Small intestine (tissue), 7 donors: ENCODE results near the gene GPR18. TPM values are rescaled to one million over a fixed set of nuclear protein-coding genes. Genes with fewer than 3 reads are reported as not detected.

ENCODE experiments used
- DNase-seq, 2 donors: peaks; one replicate each; pipeline versions ENCODE4 v3.0.0 to v3.0.0-alpha.2; 2013
- FAIRE-seq: peaks from 2 replicates; lab custom pipeline; 2012; peaks lifted over from hg19 to GRCh38; lab: Jason Lieb, UNC
- H3K27ac ChIP-seq, 3 donors: one replicate each; pipeline ENCODE4 v1.5.1; 2013; ENCODE audit warnings: low read length in 2 of 3, mild to moderate bottlenecking in 2 of 3, control low read depth in 1 of 3, inconsistent platforms in 1 of 3, low read depth in 1 of 3, moderate library complexity in 1 of 3
- H3K27me3 ChIP-seq, 3 donors: one replicate each; pipeline ENCODE4 v1.6.1; 2013; ENCODE audit warnings: low read length in 3 of 3, inconsistent platforms in 1 of 3; ENCODE audit not compliant: control insufficient read depth in 3 of 3, insufficient read depth in 3 of 3
- H3K36me3 ChIP-seq, 3 donors: one replicate each; pipeline ENCODE4 v1.6.1; 2013; ENCODE audit warnings: low read length in 3 of 3, inconsistent platforms in 1 of 3, low read depth in 1 of 3, mild to moderate bottlenecking in 1 of 3, moderate library complexity in 1 of 3; ENCODE audit not compliant: control insufficient read depth in 3 of 3, insufficient read depth in 2 of 3
- H3K4me1 ChIP-seq, 3 donors: one replicate each; pipeline ENCODE4 v1.6.1; 2013; ENCODE audit warnings: low read length in 2 of 3, inconsistent platforms in 1 of 3, low read depth in 1 of 3, mild to moderate bottlenecking in 1 of 3, moderate library complexity in 1 of 3; ENCODE audit not compliant: control insufficient read depth in 3 of 3, insufficient read depth in 2 of 3
- H3K4me3 ChIP-seq, 3 donors: one replicate each; pipeline ENCODE4 v1.5.1; 2013; ENCODE audit warnings: low read length in 3 of 3, control low read depth in 1 of 3, inconsistent platforms in 1 of 3, low read depth in 1 of 3, mild to moderate bottlenecking in 1 of 3, moderate library complexity in 1 of 3
- H3K9me3 ChIP-seq, 2 donors: one replicate each; pipeline ENCODE4 v1.6.1; 2013; ENCODE audit warnings: low read depth in 1 of 2, low read length in 1 of 2; ENCODE audit not compliant: control insufficient read depth in 2 of 2, insufficient read depth in 1 of 2
- WGBS, 3 donors: extraction: QIAGEN DNeasy Blood & Tissue Kit; methylation state at CpG; one replicate each; pipeline ENCODE4 v1.1.7; 2013; 5-methylcytosine and 5-hydroxymethylcytosine counted together
- polyA plus RNA-seq, 4 donors: library from polyadenylated mRNA; stranded (reverse) in 3 of 4; unstranded in 1 of 4; fragments of 200-250 nt in 3 of 4; fragments of 120-200 nt in 1 of 4; gene quantifications; one replicate each; pipeline versions ENCODE4 v1.2.1 to v1.2.3, GENCODE V29; 2013
- donor health status: healthy with polysubstance abuse.
- donor health status: control.
- donor health status: control.
- donor health status: Bipolar disorder and iron deficiency.
- donor health status: healthy.

Gene GPR18
- polyA plus RNA-seq, 4 donors, result 0.54 to 1.1 (median 0.66) TPM; not detected in 1

DNA sequence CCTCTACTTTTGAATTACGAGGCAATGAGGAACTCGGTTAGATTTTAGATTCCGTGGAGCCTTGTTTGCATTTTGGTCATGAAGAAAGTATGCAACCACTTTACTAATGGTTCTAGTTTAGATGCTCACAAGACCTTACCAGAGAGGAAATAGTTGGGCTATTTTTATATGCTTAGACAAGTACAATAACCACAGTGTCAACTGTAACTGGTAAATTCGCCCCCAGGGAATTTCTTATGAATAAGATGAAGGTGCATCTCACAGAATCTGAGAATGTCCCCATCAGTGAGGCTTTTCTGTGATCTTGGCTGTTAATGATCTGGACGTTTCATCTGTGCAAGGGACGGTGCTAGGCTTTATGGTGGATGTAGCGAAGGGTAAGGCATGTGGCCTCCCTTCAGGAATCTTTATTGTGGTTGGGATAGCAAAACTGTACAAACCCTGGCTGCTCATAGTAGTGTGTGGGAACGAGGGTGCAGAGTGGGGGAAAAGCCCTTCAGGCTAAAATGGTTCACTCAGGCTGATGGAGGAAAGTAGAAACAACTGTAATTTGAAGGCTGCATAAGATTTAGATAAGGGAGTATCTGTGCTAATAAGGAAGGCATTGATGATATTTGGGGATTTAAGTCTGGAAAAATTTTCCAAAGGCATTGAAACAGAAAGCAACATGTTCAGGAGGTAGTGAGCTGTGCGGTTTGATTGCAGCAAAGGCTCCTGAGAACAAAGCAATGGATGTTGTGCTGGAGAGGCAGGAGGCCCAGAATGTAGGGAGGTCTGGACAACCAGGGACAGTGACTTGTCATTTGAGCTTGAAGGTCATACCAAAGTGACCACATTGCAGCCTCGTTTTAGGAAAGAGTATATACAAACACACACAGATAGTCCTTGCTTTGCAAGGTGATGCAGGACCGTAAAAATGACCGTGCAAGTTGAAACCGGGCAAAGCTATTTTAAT, 29.2 kb downstream of the GPR18 start:
- 51 to 62% (median 56%) methylated on average over 13 of the region's 13 CpGs for WGBS, 3 donors
- peaks cover 0 to 15% (median 7%) of the 10 kb centered on the region in 3 donors for H3K4me1 ChIP-seq
- no peak overlapping the region for H3K4me3 ChIP-seq
- DNase-seq, result peak in 1 of 2 donors; percentile 18
- peak overlapping the region in 1 of 3 donors; percentile 30 for H3K27ac ChIP-seq
- H3K36me3 ChIP-seq, result peaks cover 0 to 10% (median 2%) of the 10 kb centered on the region in 3 donors
- no peaks in the 10 kb centered on the region for H3K27me3 ChIP-seq
- no peak for FAIRE-seq
- H3K9me3 ChIP-seq, result no peaks in the 10 kb centered on the region

DNA sequence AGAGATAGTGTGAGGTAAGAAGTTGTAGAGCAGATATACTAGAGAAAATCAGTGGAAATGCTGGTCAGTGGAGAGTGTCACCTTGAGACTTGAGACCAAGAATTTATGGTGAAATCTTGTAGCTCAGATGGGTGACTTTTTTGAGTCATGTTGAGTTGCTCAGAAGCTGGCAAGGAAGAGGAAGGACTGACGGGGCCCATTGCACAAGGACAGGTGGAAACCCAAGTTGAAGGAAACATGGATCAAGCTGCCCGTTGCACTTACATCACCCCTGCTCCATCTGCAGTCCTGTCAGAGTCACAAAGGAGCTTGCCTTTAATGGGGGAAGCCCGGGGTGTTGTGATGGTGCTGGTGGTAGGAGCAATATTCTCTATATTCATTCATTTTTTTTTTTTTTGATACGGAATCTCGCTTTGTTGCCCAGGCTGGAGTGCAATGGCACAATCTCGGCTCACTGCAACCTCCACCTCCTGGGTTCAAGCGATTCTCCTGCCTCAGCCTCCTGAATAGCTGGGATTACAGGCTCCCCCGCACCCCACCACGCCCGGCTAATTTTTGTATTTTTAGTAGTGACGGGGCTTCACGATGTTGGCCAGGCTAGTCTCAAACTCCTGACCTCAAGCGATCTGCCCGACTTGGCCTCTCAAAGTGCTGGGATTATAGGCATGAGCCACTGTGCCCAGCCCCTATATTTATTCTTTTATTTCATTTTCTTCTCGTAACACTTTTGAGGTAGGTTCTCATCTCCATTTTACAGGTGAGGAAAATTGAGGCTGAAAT, 30.1 kb downstream of the GPR18 start:
- no peak for FAIRE-seq
- no peak for DNase-seq
- WGBS, 3 donors, result 73 to 91% (median 88%) methylated on average over 14 to 15 of the region's 15 CpGs
- Histone ChIP-seq H3K4me3 (no peak overlapping the region), H3K9me3 (no peaks in the 10 kb centered on the region), H3K27ac (peak overlapping the region in 1 of 3 donors; percentile 32), H3K4me1 (peaks cover 0 to 15% (median 9%) of the 10 kb centered on the region in 3 donors), H3K27me3 (no peaks in the 10 kb centered on the region), H3K36me3 (peaks cover 0 to 7% (median 2%) of the 10 kb centered on the region in 3 donors)

DNA sequence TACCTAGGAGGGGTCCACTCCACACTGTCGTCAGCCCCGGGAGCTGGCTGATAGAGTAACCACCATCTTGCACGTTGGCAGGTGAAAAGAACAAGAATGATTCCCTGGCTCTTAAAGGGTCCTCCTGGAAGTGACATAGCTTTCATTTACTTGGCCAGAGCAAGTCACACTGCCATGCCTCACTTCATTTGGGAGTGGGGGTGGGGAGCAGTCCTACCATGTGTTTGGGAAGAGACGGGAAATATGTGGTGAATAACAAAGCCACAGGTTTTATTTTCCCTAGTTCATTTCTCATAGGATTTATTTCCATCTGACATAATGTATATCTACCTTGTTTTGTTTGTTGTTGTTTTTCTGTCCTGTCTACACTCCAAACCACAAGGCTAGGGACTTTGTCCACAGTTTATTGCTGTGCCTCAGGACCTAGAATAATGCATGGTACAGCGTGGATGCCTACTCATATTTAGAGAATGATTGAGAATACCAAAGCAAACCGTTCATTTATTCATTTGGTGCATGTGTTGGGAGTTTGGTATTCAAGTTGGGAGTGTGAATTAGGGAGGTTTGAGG, 30.8 kb downstream of the GPR18 start:
- no peaks in the 10 kb centered on the region for H3K9me3 ChIP-seq
- no peak for FAIRE-seq
- H3K36me3 ChIP-seq, result peaks cover 0 to 4% (median 2%) of the 10 kb centered on the region in 3 donors
- H3K4me1 ChIP-seq, result peaks cover 0 to 15% (median 9%) of the 10 kb centered on the region in 3 donors
- no peaks in the 10 kb centered on the region for H3K27me3 ChIP-seq
- DNase-seq, result no peak
- H3K27ac ChIP-seq, result peak overlapping the region in 1 of 3 donors; percentile 32
- no peak overlapping the region for H3K4me3 ChIP-seq
- WGBS, 3 donors, result 73 to 85% (median 77%) methylated on average over 6 of the region's 6 CpGs

DNA sequence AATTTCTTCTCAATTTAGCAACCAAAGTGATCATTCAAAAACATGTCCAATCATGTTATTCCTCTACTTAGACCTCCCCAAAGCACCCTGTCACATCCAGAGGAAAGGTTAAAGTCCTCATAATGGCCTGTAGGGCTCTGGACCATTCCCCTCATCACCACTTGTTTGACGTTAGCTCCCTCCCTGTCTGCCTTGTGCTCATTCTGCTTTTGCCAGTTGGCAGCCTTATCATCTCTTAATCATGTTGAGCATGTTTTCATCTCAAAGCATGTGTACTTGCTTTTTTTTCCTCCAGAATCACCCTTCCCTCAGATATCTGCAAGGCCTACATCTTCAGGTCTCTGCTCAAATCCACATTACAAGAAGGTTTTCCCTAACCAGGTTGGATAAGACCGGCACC, 31.7 kb downstream of the GPR18 start:
- Histone ChIP-seq H3K9me3 (no peaks in the 10 kb centered on the region), H3K27ac (no peak overlapping the region), H3K4me3 (no peak overlapping the region), H3K36me3 (peaks cover 0 to 4% (median 2%) of the 10 kb centered on the region in 3 donors), H3K27me3 (no peaks in the 10 kb centered on the region), H3K4me1 (peaks cover 0 to 15% (median 9%) of the 10 kb centered on the region in 3 donors)
- no peak for FAIRE-seq
- no peak for DNase-seq
- 72 to 79% (median 78%) methylated on average over 2 of the region's 2 CpGs for WGBS, 3 donors

DNA sequence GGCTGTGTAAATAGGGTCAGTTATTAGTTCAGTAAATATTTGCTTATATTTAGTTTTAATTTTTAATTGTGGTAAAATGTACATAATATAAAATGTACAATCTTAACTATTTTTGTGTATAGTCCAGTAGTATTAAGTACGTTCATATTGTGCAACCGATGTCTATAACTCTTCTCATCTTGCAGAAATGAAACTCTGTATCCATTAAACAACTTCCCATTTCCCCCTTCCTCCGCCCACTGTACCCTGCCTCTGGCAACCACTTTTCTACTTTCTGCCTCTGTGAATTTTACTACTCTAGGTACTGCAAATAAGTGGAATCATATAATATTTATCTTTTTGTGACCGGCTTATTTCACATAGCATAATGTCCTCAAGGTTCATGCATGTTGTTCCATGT, 33.1 kb downstream of the GPR18 start:
- FAIRE-seq (no peak), DNase-seq (no peak)
- H3K9me3 ChIP-seq, result no peaks in the 10 kb centered on the region
- H3K4me1 ChIP-seq, result peaks cover 0 to 15% (median 9%) of the 10 kb centered on the region in 3 donors
- 69 to 80% (median 72%) methylated on average over 4 of the region's 4 CpGs for WGBS, 3 donors
- no peaks in the 10 kb centered on the region for H3K27me3 ChIP-seq
- peaks cover 0 to 4% (median 2%) of the 10 kb centered on the region in 3 donors for H3K36me3 ChIP-seq
- no peak overlapping the region for H3K4me3 ChIP-seq
- H3K27ac ChIP-seq, result no peak overlapping the region

DNA sequence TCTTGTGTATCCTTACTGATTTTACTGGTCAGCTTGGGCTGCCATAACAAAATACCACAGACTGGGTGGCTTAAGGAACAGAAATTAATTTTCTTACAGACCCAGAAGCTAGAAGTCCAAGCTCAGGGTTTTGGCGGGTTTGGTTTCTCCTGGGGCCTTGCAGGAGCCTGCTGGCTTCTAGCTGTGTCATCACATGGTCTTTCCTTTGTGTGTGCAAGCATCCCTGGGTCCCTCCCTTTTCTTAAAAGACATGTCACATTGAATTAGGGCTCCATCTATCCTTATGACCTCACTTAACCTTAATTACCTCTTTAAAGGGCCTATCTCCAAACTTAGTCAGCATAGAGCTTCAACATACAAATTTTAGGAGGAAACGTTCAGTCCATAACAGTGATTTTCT, 34.2 kb downstream of the GPR18 start:
- peaks cover 0 to 4% (median 2%) of the 10 kb centered on the region in 3 donors for H3K36me3 ChIP-seq
- no peak for DNase-seq
- FAIRE-seq, result no peak
- WGBS, 3 donors, result 60 to 70% (median 66%) methylated on average over 2 of the region's 2 CpGs
- no peak overlapping the region for H3K4me3 ChIP-seq
- no peaks in the 10 kb centered on the region for H3K27me3 ChIP-seq
- H3K27ac ChIP-seq, result peak overlapping the region in 2 of 3 donors; percentile 32 to 40
- H3K9me3 ChIP-seq, result no peaks in the 10 kb centered on the region
- peaks cover 0 to 12% (median 9%) of the 10 kb centered on the region in 3 donors for H3K4me1 ChIP-seq

DNA sequence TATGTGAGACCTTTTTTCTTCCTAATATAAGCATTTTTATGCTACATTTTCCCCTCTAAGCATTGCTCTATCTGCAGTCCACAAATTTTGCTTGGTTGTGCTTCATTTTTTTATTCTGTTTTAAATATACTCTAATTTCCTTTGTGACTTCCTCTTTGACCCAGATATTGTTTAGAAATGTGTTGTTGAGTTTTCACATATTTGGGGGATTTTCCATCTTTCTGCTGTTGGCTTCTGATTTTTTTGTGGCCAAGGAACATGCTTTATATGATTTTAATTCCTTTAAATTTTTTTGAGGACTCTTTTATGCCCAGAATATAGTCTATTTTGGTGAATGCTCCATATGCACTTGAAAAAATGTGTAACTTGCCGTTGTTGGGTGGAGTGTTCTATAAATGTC, 34.6 kb downstream of the GPR18 start:
- H3K4me3 ChIP-seq, result no peak overlapping the region
- WGBS, 3 donors, result 19 to 46% (median 25%) methylated on average over 1 of the region's 1 CpG
- no peak overlapping the region for H3K27ac ChIP-seq
- FAIRE-seq (no peak), DNase-seq (no peak)
- H3K9me3 ChIP-seq, result no peaks in the 10 kb centered on the region
- H3K4me1 ChIP-seq, result peaks cover 0 to 10% (median 9%) of the 10 kb centered on the region in 3 donors
- no peaks in the 10 kb centered on the region for H3K27me3 ChIP-seq
- H3K36me3 ChIP-seq, result peaks cover 0 to 4% (median 2%) of the 10 kb centered on the region in 3 donors
